HG02885 (cell line): ENCODE results near the gene PNRC2.
A peak's percentile ranks its signal among the peaks of the same experiment; 100 is the strongest.
"Not testable (repeated sequence)": the region's sequence is repeated elsewhere in the genome, so short reads cannot be mapped to it uniquely, and the experiment has no call there.

Experiments
- ATAC-seq: cut with Tn5 transposase; IDR thresholded peaks from one replicate; pipeline ENCODE4 v1.9.1; 2021; ENCODE audit warnings: mild to moderate bottlenecking; ENCODE audit not compliant: unreplicated experiment, poor library complexity

The PNRC2 gene

DNA sequence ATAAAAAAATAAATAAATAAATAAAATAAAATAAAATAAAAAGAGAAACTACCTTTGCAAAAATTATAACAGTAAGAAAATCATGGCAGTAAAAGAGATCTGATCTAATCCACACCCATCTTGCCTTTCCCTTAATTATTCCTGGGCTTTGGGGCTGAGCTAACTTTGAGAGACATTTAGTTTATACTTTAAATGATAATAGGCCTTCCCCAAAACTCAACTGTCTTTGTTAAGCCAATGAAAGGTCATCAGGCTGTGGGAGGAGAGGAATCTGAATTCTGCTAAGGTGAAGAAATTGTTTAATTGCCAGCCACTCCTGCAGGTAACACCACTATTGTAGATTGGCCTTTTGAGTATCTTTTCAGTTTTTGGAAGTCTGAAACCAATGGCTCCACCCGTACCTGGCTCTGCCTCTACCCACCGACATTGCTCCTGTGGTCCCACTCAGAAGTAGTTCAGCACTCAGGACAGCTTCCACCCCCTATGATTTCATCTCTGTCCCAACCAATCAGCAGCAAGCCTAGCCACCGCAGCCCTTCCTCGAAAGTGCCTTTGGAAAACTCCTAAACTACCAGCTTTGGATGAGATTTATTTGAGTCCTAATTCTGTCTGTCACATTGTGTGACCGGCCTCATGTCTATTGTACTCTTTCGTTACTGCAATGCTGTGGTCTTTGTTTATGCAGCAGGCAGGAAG lies 23.0 kb upstream of the PNRC2 start:
- no peak for ATAC-seq

DNA sequence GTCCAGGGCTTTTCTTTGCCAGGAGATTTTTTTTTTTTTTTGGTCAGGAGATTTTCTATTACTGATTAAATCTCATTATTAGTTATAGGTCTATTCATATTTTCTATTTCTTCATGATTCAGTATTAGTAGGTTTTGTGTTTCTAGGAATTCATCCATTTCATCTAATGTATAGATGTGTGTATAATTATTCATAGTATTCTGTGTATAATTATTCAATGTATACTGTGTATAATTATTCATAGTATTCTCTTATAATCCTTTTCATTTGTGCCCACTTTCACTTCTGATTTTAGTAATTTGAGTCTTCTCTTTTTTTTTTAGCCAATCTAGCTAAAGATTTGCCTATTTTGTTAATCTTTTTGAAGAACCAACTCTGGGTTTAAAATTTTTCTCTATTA lies 12.3 kb upstream of the PNRC2 start:
- no peak for ATAC-seq

DNA sequence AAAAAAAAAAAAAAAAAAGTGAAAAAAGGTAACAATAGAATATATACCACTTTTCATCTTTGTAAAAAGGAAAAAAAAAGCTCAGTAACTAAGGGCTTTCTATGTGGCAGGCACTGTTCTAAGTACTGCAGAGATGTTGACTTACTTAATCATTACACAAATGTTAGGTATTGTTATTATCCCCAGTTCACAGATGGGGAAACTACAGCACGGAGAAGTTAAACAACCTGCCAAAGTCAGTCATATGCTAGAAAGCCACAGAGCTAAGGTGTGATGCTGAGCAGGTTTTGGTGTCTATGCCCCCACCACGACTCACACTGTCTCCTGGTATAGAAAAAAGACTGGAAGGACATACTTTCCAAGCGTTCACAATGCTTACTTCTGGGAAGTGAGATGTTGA lies 6.6 kb upstream of the PNRC2 start:
- ATAC-seq, result no peak

DNA sequence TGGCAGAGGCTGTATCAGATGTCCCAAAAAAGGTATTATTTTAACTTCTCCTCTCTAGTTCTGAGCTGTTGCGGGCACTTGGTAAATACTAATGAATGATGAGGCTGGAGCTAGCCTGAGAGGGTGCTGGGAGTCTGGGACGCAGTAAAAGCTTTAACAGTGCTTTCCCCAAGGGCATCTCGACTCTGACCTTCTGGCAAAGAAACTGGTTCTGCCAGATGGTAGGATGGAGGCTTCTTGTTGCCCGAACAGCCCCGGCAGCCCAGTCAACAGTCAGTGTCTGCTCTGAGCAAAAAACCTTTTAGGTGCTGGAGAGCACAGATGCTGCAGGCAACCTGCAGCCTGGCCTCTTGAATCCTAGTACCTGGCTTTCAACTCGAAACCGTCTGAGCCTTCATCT lies 2.5 kb upstream of the PNRC2 start:
- no peak for ATAC-seq

DNA sequence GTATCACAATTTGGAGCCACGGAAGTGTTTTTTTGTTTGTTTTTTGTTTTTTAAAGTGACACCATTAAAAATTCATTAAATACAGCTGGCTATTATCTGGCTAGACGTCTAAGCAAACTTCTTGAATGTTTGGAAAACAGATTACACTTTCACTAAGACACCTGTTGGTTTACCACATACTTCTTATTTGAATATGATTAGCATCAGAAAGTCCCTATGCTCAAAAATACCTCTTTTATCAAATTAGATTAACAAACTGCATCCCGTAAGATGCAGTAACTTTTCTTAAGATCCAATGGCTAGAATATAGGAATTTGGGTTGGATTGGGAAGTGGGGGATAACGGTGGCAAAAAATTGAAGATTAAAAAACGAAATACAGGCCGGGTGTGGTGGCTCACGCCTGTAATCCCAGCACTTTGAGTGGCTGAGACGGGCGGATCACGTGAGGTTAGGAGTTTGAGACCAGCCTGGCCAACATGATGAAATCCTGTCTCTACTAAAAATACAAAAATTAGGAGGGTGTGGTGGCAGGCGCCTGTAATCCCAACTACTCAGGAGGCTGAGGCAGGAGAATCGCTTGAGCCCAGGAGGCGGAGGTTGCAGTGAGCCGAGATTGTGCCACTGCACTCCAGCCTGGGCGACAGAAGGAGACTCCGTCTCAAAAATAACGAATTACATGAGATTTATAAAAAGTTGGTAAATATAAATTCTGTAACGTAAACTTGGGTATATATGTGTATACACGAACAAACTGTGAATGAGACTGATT lies 1.4 kb upstream of the PNRC2 start:
- ATAC-seq, result not testable (repeated sequence)

DNA sequence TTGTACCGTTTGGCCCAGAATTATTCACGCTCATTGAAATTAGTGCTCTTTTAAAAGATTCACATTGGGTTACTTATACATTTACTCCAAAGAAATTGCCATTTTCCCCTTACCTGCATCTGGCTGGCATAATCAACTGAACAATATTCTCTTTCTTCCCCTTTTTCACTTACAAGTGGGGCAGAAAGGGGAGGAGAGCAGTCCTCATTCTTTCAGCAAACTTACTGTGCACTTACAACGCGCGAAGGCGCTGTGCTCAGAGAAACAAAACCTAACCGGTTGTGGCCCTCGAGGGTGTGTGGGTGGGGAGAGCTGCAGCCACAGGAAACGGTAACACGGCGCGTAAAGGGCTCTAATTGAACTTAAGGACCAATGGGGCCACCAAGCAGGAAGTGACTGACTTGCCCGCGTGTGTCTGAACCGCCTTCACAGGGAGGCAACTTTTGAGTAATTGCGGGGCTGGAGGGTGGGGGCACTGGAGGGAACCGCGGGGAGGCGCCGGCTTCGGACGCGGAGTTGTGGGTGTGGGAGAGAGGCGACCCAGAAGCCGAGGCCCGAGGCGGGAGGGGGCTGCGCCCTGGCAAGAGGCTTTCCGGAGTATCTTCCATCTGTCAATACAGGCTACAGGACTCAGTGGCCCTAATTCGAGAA lies 693 bp upstream of the PNRC2 start:
- peak; percentile 67 for ATAC-seq

DNA sequence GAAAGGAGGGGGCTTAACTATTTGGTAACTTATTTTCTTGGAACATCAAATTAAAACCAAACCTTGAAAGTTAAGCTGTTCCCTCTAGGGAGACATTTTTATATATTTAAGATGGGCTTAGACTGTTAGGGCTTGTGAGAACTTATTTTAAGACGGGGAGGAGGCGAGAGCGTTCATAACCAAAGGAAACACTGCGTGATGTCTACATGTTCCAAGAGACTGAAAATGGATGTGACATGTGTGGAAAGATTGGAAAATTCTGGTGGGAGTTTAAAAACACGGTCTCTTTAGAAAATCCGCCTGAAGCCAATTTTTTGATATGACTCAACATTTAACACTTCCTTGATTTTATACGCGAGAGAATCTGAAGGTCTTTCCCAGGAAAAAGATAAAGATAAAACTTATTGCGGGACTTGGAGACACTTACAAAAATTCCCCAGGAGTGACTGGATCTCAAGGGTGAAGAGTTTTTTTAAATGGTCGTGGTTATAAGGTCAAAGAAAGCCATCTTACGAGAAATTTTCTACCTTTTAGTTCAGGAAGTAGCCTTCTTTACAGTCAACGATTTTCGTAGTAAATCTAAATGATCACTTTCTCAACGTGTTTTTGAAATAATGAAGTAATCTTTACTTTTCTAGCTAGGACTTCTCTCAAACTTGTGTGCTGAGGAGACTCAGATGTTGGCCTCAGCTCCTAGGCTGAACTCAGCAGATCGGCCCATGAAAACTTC lies 828 bp downstream of the PNRC2 start:
- ATAC-seq, result no peak

DNA sequence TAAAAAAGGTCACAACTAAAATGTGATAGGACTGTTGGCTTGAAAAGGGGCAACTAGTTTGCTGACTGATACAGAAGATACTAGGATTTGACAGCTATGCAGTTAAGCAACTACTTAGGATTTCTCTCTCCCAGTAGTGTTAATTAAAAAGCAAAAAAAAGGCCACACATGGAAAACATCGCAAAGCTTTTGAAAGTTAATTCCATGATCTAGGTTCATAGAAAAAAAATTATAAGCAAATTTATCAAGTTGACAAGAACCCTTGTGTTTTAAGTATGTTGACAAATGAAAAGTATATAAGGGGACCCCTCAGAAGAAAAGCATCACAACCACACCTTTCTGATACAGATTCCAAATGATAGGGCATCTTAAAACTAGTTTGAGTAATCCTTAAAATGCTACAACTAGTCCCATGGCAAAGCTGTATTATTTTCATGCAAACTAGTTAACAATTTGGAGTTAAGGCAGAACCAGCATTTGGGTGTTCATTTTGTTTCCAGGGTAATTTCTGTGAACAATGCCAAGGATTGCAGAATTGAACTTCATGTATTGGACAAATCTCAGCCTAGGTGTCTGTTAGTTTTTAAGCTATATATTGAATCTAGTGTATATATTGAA lies 4.1 kb downstream of the PNRC2 start:
- no peak for ATAC-seq

DNA sequence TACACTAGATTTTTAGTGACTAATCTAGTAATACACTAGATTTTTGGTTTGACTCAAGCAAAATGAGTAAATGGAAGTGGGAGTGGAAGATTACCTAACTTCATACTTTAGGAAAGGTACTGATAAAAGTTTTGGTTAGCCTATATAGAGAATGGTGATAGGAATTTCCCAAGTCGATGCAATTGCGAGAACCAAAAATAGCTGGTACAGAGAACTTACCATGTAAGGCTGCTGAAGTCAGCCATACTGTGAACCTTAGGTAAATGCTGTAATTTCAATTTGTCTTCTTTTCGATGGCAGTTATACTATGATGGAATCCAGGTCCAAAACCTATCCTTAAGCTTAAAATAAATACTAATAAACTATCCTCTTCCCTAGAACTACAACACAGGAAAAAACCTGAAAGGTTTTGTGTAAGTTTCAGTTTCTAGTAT lies 4.6 kb downstream of the PNRC2 start:
- ATAC-seq, result no peak

DNA sequence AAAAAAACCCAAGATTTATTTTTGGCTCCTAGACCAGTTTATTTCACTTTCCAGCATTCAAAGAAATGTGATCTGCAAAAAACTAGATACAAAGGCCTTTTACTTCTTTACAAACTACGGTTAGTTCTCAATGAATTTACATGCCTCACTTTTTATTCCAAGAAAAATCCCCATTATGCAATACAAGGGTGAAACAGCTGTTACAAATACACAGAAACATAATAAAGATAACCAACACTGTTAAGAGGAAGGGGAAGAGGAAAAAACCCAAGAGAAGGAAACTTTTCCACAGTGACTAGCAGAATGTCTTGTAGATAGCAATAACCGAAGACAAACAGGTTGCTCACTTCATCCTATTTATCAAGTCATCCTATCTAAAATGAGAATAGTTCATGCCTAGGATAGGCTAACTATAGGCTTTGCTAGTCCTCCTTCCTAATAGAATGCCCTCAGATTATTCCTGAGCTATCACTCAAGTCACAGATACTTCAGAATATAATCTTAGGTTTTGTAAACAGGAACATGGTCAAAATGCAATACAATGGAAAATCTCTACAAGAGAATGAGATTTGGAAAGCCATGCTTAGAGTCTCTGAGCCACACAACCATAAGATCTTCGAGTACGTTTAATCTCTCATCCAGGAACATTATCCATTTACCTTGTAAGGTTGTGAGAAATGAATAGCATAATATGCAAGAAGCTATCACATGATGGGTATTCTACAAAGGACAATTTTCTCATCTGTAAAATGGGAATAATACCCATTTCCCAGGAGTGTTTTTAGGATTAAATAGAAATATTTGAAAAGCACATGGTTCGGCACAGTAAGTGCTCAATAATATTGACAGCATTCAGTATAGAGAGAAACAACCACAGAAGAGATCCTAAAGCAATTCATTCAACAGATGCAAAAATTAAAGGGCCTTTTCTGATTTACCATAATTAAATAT lies 5.4 kb downstream of the PNRC2 start:
- no peak for ATAC-seq

DNA sequence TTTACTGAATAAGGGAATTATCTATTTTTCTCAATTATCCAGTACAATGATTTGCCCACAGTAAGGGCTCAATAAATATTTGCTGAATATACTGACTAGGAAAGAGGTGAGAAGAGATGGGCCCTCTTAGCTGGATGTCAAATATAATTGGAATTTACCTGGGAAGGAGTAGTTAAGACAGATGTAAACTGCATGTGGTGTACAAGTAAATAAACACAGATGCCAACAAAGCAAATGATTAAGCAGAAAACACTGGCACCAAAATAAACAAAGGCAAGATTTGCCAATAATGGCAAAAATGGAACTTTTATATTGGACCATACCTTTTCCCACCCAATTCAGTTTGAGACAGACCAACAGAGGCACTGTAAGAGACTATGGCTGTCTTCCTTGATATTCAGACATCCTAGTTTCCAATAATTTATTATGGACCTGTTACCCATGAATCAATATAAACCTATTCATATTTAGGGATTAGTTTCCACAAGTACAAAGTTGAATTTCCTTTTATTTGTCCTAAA lies 7.4 kb downstream of the PNRC2 start:
- no peak for ATAC-seq

DNA sequence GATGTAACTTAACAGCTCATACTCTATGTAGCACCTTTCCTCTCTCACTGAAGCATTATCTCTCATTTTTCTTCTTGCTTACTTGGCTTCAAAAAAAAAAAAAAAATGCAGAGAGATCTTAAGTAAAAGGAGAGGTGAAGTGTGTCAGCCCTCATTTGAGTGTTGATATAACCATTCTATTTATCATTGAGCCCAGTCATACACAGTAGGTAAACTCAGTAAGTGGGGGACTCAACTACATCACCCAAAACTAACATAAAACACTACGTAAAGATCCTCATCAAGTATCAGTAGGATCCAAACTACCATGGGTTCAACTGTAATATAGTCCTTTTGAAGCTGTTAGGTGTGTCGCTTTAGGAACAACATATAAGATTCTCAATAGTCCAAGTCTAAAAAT lies 8.2 kb downstream of the PNRC2 start:
- ATAC-seq, result no peak

DNA sequence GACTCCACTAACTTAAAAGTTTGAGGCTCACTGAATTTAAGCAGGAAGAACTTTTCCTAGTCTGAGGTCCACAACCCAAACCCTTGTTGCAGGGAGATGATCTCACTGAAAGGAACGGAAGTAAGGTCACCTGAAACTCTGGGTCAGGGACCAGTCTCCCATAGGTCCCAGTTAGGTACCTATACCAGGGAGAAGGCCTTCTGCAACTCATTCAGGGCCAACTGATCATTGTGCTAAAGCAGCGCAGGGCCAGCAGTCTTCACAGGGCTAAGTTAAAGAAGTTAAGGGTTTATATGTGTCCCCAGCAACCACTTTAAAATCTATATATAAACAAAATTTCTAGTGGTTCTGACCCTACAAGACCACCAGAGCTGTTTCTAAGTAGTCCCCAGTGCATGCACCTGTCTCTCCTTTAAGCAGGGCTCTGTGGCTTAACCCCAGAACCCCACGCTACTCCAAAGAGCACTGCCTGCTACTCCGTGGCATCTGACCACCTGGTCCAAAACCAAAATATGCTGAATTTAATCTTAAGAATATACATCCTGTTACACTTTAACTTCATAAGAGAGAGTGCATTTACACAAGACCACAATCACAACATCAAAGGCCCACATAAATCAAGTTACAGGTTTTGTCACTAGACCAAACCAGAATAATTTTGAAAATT lies 17.7 kb downstream of the PNRC2 start:
- ATAC-seq, result no peak

DNA sequence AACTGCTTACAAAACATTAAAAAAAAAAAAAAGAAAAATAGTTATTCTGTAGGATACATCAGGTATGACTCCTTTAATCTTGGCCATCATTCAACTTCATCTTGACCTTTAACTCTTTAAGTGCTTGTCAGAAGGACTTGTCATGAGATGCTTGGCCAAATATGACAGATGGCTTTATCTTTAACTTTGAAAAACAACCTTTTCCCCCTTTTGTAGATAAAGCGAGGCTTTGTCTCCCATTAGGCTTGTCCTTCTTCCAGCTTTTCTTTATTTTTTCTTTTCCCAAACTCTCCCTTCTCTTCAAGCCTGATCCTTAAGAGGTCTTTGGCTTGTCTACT lies 18.2 kb downstream of the PNRC2 start:
- ATAC-seq, result no peak

DNA sequence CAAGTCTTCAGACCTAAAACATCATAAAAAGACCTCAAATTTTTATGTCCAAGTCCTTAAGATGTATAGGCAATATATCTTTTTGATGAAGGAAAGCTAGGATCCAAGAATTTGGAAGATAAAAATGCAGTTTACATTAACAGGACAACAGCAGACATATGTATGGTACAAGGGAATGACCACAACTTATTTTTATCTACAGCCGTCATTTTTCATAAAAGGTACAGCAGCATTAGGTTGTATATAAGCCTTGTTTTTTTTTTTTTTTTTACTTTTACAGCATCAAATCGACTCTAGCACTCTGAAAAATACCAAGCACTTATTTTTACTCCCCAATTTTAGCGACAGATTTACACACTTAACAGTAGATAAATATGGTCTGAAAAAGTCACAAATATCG lies 19.2 kb downstream of the PNRC2 start:
- ATAC-seq, result no peak

DNA sequence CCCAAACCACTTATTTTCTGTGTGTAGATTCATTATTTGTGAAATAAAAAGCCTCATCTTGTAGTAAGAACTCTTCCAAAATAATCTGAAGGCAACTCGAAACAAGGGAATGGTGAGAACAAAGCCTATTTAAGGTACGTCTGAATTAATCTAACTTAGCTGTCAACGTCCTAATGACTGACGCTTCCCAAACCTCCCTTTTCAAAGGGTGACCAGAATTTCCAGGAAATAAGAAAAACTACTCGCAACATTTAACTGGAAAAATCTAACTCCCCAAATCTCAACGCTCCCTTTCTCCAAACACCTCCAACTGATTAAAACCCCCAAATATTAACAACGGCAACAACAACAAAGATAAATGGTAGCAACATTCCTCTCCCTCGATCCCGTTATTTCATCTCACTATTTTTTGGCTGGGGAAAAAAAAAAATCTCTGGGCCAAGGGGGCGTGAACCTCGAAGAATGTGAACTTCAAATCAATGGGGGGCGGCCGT lies 19.8 kb downstream of the PNRC2 start:
- ATAC-seq, result no peak

DNA sequence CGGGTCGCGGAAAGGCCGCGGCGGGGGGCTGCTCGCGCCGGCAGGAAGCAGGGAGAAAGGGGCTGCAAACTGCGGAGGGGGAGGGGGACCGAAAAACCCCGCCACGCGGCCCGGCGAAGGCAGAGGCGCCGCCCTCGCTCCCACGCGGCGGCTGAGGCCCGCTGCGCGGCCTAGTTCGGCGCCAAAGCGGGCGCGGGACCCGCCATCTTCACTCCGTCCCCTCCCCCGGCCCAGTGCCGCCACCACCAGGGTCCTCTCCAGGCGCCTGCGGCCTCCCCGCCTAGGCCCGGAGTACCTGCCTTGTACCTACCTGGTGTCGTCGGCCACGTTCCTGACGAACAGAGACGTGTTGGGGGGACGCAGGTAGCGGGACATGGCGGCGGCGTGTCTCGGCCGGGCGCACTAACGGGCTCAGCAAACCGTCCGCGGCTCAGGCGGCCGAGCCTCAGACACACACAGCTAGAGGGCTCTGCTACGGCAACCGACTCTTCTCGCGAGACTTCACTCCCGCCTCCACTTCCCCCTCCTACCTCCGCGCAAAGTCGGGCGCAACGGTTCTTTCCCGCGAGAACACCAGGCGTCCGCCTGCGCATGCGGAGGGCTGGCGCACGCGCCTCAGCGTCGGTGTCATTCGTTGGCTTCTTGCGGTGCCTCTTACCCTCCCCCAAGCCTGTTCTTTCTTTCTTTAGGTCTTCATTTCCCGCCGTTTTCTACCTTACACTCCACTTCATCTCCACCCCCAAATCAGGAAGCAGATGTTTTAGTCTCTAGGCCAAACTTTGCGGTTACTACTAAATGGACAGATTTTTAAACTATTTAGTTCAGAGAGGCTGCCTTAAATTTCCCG lies 20.5 kb downstream of the PNRC2 start, which contains the start of gene SRSF10:
Gene SRSF10 (minus strand): TSS at position 447 of the 847 bp plus-strand sequence. CDS start 72 bp downstream, at position 375.
- peak; percentile 90 for ATAC-seq

DNA sequence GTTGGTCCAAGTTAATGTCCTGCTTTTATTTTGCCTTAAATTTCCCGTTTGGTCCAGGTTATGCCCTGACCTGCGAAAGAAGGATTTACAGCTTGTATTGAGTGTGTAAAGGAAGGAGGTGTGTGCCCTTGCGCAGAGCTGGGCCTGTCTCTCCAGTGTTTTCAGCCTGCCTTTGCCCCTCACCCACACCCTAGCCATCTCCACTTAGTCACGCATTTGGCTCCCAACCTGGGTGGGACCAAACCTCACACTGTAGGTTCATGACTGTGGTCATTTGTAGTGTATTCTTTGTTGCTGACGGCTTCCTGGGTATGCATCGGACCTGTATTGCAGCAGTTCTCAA lies 21.1 kb downstream of the PNRC2 start:
- peak; percentile 34 for ATAC-seq
